ENCODE measurements around the gene EVI5L.
"Not testable (repeated sequence)": the region's sequence is repeated elsewhere in the genome, so short reads cannot be mapped to it uniquely, and the experiment has no call there.

Gene EVI5L

DNA sequence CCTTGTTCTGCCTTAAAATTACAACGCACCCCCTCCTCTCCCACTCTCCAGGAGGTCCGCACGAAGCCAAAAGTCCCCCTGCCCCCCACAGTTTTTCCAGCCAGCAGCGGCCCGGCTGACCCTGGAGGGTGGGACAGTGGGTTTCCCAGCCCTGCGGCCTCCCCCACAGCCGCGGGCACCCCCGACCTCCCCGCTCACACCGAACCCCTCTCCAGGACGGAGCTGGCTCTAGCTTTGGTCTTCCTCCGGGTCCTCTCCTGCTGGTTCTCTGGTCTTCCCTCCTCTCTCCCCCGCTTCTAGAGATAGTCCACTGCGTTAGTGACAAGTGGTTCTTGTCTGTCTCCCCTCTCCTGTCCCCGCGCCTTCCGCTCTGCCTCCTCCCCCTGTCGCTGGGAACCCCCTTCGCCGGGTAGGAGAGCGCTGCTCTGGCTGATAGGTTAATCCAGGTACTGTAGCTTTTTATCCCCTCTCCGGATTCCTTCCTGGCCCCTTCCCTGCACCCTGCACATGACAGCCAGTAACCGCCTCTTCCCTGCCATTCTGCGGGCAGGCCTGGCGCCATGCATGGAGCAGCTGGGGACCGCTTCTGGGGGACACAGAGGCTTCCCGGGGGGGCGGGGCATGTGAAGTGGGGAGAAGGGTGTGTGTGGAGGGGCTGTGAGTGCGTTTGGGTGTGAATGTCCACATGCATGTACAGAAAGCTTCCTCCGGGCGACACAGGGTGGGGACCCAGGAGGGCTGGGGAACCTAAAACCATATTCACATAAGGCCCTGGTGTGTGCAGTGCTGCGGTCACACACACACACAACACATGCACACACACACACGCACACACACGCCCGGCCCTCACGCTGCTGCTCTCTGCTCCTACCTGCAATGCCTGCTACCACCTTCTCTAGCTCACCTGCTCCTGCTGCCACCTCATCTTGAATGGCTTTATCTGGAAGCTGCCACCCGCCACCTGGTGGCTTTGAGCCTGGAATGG is 27.0 kb downstream of the EVI5L start:
- DNase-seq (ENCODE audit: low read depth, low spot score), result no peak
- TF ChIP-seq, protein P1, sequence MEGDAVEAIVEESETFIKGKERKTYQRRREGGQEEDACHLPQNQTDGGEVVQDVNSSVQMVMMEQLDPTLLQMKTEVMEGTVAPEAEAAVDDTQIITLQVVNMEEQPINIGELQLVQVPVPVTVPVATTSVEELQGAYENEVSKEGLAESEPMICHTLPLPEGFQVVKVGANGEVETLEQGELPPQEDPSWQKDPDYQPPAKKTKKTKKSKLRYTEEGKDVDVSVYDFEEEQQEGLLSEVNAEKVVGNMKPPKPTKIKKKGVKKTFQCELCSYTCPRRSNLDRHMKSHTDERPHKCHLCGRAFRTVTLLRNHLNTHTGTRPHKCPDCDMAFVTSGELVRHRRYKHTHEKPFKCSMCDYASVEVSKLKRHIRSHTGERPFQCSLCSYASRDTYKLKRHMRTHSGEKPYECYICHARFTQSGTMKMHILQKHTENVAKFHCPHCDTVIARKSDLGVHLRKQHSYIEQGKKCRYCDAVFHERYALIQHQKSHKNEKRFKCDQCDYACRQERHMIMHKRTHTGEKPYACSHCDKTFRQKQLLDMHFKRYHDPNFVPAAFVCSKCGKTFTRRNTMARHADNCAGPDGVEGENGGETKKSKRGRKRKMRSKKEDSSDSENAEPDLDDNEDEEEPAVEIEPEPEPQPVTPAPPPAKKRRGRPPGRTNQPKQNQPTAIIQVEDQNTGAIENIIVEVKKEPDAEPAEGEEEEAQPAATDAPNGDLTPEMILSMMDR (IDR thresholded peaks at IDR 0.05; ENCODE audit: low read depth, low read length), result no peak
- H3K4me3 ChIP-seq (ENCODE audit: low read depth, low read length), result no peak overlapping the region
- in situ Hi-C loops (cut with HindIII; ENCODE audit: low sequenced_read_pairs), result no loop called here

DNA sequence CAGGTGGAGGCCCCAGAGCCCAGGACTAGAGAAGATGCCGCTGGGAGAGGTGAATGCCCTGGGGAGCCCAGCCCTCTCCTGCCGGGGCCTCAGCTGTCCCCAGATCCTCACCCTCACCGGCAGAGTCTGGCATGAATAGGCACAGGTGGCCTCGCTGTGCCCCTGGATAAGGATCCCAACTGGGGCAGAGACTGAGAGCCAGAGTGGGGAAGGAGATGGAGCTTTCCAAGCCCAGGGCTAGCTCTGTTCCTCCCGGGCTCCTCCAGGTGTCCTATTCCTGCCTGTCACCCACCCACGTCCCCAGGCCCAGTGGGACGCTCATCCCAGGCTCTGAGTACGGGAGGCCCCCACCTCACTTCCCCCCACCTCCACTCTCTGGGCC is 27.7 kb downstream of the EVI5L start:
- TF ChIP-seq, protein P1 (IDR thresholded peaks at IDR 0.05; ENCODE audit: low read depth, low read length), result no peak
- no peak for DNase-seq (ENCODE audit: low read depth, low spot score)
- in situ Hi-C loops (cut with HindIII; ENCODE audit: low sequenced_read_pairs), result no loop called here
- no peak overlapping the region for H3K4me3 ChIP-seq (ENCODE audit: low read depth, low read length)

DNA sequence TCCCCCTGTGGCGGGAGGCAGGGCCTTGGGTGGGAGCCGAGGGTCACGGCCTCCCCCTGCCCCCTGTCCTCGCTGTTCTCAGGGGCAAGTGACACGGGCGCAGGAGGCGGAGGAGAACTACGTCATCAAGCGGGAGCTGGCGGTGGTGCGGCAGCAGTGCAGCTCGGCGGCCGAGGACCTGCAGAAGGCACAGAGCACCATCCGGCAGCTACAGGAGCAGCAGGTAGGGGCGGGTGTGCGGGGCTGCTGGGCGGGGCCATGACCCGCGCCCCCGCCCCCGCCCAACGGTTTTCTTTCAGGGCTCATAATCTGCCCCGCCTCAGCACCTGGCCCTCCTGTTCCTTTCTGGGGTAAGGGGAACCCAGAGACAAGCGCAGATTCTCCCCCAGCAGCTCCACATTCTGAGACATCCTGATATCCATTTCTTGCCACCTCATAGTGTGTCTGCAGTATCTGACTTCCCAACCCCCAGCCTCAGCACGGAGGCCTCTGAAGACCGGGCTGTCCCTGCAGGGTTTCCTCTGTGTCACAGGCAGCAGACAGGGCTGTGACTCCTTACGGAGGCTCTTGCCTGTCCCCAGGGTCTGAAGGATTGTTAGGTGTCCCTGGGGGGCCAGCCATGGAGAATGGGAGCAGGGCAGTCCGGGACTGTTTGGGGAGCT is 28.2 kb downstream of the EVI5L start:
- H3K4me3 ChIP-seq (ENCODE audit: low read depth, low read length), result no peak overlapping the region
- in situ Hi-C loops (cut with HindIII; ENCODE audit: low sequenced_read_pairs), result no loop called here
- DNase-seq (ENCODE audit: low read depth, low spot score), result no peak
- TF ChIP-seq, protein P1 (IDR thresholded peaks at IDR 0.05; ENCODE audit: low read depth, low read length), result no peak

DNA sequence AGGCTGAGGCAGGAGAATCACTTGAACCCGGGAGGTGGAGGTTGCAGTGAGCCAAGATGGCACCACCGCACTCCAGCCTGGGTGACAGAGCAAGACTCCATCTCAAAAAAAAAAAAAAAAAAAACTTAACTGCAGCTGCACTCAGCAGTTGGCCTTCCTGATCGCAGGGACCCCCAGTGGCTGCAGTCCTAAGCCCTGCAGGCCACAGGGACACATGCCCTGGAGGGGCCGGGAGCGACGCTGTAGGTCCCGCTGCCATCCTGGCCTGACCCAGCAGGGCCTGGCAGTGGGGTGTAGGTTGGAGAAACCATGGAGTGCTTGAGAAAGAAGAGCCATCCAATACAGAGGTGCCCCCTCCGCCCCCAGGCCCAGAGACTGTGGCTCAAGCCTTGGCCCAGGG is 29.1 kb downstream of the EVI5L start:
- H3K4me3 ChIP-seq (ENCODE audit: low read depth, low read length); in situ Hi-C loops (cut with HindIII; ENCODE audit: low sequenced_read_pairs): not testable (repeated sequence)

DNA sequence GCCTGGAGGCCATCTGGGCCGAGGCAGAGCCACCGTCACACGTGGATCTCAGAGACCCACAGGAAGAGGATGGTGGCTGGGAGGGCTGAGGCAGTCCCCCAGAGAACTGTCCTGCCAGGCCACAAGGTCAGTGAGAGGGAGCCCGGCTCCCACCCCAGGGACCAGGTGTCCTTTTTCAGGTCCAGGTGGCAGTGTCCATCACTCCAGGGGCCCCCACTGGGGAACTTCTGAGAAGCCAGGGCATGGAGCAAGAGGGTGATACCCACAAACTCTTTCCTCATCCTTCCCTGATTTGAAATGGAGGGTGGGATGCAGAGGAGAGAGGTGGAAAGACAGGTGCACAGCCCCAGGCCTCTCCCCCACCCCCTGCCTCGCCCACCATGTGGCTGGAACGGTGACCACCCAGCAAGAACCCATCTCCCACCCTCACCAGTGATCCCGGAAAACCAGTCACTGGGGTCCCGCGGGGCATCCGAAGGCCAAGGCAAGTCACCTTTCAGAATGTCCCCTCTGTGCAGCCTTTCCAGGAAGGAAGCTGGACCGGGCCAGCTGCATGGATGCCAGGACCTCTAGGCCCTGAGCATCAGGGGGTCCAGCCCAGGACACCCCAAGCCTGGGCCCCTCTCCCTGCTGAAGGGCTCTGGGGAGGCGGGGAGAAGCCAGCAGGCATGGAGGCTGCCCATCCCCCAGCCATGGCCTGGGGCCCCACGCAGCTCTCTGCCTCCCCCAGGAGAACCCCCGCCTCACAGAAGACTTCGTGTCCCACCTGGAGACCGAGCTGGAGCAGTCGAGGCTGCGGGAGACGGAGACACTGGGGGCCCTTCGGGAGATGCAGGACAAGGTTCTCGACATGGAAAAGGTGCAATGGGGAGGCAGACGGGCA is 30.1 kb downstream of the EVI5L start:
- no peak overlapping the region for H3K4me3 ChIP-seq (ENCODE audit: low read depth, low read length)
- in situ Hi-C loops (cut with HindIII; ENCODE audit: low sequenced_read_pairs), result no loop called here
- TF ChIP-seq, protein P1 (IDR thresholded peaks at IDR 0.05; ENCODE audit: low read depth, low read length), result no peak
- no peak for DNase-seq (ENCODE audit: low read depth, low spot score)

More for the DNA sequence above, 29.1 kb downstream of the EVI5L start:
- not testable (repeated sequence) for DNase-seq (ENCODE audit: low read depth, low spot score)

DNA sequence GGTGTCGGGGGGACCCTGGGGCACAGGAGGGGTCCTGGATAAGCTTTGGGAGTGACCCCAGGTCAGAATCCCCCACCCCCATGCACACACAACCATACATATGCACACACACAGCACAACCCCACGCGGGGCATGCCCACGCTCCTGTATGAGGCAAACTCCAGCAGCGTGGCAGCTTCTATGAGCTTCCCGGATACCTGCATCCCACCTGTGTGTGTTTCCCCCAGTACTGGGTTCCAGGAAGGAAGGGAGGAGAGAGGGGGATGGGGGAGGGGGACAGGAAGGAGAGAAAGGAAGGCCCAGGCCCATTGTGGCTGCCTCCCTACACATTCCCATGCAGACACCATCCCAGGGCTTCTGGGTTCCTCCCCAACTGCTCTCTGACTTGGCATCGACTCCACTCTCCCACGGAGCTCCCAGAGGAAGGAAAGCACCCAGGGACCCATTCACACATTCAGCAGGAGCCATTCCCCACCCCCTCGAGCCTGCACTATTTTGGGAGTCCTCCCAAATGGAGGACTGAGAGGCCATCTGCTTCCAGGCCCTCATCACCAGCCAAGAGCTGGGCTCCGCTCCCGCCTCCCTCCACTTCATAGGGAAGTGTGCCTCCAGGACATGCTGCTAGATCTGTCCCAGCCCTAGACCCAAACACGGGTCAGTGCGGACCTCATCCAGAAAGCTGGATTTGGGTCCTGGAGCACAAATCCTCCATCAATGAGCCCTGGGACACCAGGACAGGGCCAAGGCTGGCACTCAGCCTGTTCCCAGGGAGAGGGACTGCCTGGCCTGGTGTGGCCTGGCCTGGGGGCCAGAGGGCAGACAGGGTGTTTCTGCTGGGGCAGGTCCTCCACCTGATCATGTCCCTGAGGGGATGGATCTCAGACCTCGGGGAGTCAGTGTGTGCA is 30.9 kb downstream of the EVI5L start:
- TF ChIP-seq, protein P1 (IDR thresholded peaks at IDR 0.05; ENCODE audit: low read depth, low read length), result no peak
- no peak for DNase-seq (ENCODE audit: low read depth, low spot score)
- no peak overlapping the region for H3K4me3 ChIP-seq (ENCODE audit: low read depth, low read length)
- in situ Hi-C loops (cut with HindIII; ENCODE audit: low sequenced_read_pairs), result no loop called here
